GM18951 (cell line): ENCODE results near the gene CD5L.

ENCODE experiments used
- POLR2A ChIP-seq: IDR thresholded peaks from 4 replicates; pipeline ENCODE4 v1.6.1; 2011; ENCODE audit warnings: mild to moderate bottlenecking; ENCODE audit not compliant: insufficient read length, insufficient read depth; ENCODE audit errors: extremely low read depth
- in situ Hi-C: fragments of 300-500 bp; cut with MboI; formaldehyde crosslinking; loops from one replicate; pipeline ENCODE4 v1.12.0; 2022; ENCODE audit warnings: low sequenced_read_pairs, mixed read lengths, inconsistent platforms; ENCODE audit not compliant: unreplicated experiment

CD5L gene

DNA sequence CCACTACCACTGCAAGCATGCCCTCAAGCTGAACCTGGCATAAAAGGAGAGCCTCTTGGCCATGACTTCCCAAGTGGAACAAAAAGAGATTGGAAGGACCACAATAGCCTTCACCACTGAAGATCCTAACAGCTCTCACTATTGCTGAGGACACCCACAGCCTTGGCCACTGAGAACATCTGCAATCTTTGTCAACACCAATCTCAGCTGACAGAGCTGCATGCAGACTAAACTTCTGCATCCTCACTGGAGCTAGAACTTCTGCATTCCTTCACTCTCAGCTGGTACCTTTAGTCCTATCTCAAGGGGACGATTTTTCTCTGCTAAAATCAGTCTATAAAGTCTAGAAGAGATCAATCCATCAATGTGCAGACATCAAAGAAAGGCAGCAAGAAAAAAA, 56.4 kb downstream of the CD5L start:
- no peak for TF ChIP-seq POLR2A
- in situ Hi-C loops, result no loop called here

DNA sequence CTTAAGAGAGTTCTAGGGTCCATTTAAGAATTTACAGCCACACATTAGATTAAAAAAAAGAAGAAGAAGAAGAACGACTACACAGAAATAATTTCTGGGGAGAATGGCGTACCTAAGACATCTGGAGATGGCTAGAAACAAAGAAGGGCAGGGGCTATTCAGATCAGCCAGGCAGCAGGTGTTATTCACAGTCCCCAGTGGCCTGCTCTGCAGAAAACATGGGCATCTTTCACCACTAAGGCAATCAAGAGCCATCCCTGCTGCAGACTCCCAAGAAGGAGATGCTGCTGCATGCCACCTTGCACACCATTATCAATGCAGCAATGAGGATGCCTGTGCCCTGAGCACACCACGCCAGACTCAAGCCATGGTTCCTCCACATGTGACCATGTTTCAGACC, 56.8 kb downstream of the CD5L start:
- no peak for TF ChIP-seq POLR2A
- in situ Hi-C loops, result no loop called here

DNA sequence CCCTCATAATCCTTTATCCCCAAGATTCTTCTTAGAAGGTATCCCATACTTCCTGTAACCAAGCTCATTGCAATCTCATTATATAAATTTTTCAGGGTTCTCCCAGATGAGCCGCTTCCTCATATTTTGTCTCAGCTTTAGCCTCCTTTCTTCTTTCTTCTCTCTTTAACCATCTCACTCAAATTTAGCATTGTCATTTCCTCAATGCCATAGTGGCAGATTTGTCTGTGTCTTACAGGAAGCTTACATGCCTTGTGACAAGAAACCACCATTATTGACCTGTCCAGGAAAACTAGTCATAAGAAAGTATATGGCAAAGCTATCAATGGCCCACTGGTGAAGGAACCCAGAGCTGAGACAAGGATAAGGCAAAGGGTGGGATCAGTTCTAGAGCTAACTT, 58.7 kb downstream of the CD5L start:
- in situ Hi-C loops, result no loop called here
- TF ChIP-seq POLR2A, result no peak

DNA sequence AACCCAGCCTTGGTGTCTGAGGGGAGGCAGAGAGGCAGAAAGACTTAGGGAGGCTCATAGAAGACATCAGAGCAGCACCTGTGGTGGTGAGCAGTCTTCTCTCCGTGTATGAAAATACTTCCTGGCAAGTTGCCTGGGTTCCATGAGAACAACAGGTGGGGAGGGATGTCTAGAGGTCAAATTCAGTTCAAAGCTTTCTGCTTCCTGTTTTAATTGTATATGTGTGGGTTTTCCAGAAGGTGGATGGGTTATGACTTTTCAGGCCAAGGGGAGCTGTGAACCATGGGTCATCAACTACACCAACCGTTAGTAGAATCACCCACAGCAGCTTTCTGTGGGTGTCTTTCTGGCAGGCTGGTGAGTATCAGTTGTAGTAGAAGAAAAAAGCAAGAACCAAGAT, 60.6 kb downstream of the CD5L start:
- no peak for TF ChIP-seq POLR2A
- in situ Hi-C loops, result no loop called here
